HCT116 (cell line): ENCODE results near the gene POLR1A. TPM values are rescaled to one million over a fixed set of nuclear protein-coding genes. Genes with fewer than 3 reads are reported as not detected.

ENCODE experiments used
- ATAC-seq: fragments of 200-7000 bp; cut with Tn5 transposase; 2 replicates; pipeline ENCODE4 v1.9.1; 2020; ENCODE audit warnings: mild to moderate bottlenecking, moderate library complexity
- BruUV-seq: library from RNA; stranded (reverse); fragments of 400-500 nt; replicated peaks from 2 replicates; lab custom pipeline; 2021; lab: Mats Ljungman, UMichigan
- CTCF ChIA-PET: fragments of 300-600 bp; sonication (Branson Sonifier 250); formaldehyde crosslinking; loops from one replicate; lab custom pipeline; 2021; ENCODE audit warnings: antibody characterized with exemption; lab: Charles Lee
- POLR2A ChIA-PET: fragments of 300-600, 350-600 bp; sonication (Branson Sonifier 250); formaldehyde crosslinking; loops from one replicate; lab custom pipeline; 2021; ENCODE audit warnings: antibody characterized with exemption; lab: Charles Lee
- RAD21 ChIA-PET, 2 experiments: fragments of 300-600 bp; sonication (Branson Sonifier 250); formaldehyde crosslinking; loops; one replicate each; lab custom pipeline; 2023; ENCODE audit warnings: low total read pairs in 2 of 2; ENCODE audit not compliant: uncharacterized antibody in 2 of 2, unreplicated experiment in 2 of 2, low non-redundant PET in 1 of 2; lab: Charles Lee
- DNase-seq: peaks from one replicate; pipeline ENCODE4 v3.0.0-alpha.2; 2010; ENCODE audit warnings: low read depth, low spot score
- H2AFZ ChIP-seq: fragments of 200-600 bp; shearing (Covaris generic), sonication (generic); 2 replicates; pipeline ENCODE4 v1.6.1; 2017; ENCODE audit warnings: low read depth, mixed run types, mixed read lengths, antibody characterized with exemption, low read length; ENCODE audit not compliant: poor library complexity, severe bottlenecking
- H3K27ac ChIP-seq: 2 replicates; pipeline ENCODE4 v1.5.1; 2012; ENCODE audit warnings: low read depth, low read length
- H3K27me3 ChIP-seq: fragments of 200-600 bp; sonication (generic); 2 replicates; pipeline ENCODE4 v1.6.1; 2016; ENCODE audit warnings: mixed run types, low read length, mixed read lengths; ENCODE audit not compliant: insufficient read depth
- H3K36me3 ChIP-seq, 2 experiments: fragments of 200-500 bp in 1 of 2; fragments of 200-600 bp in 1 of 2; sonication (Bioruptor generic) in 1 of 2; sonication (generic) in 1 of 2; 2 replicates each; pipeline versions ENCODE4 v1.5.1 to v1.6.1; 2014 to 2016; ENCODE audit warnings: low read length in 2 of 2, inconsistent platforms in 1 of 2, mixed read lengths in 1 of 2, mixed run types in 1 of 2; ENCODE audit not compliant: insufficient read depth in 2 of 2, control insufficient read depth in 1 of 2
- H3K4me1 ChIP-seq, 2 experiments: fragments of 200-600 bp in 1 of 2; sonication (generic) in 1 of 2; 2 replicates each; pipeline versions ENCODE4 v1.5.1 to v1.6.1; 2012 to 2017; ENCODE audit warnings: low read length in 2 of 2, inconsistent platforms in 1 of 2, mild to moderate bottlenecking in 1 of 2, mixed read lengths in 1 of 2, mixed run types in 1 of 2, moderate library complexity in 1 of 2; ENCODE audit not compliant: insufficient read depth in 2 of 2, control insufficient read depth in 1 of 2
- H3K4me2 ChIP-seq: fragments of 200-600 bp; sonication (generic); 2 replicates; pipeline ENCODE4 v1.6.1; 2017; ENCODE audit warnings: mixed run types, low read length, mixed read lengths
- H3K4me3 ChIP-seq, 2 experiments: fragments of 200-600 bp in 1 of 2; sonication (generic) in 1 of 2; replicated peaks in 1 of 2; 2 replicates each; pipeline ENCODE4 v1.5.1; 2011 to 2016; ENCODE audit warnings: low read length in 2 of 2, control low read depth in 1 of 2, low read depth in 1 of 2, mild to moderate bottlenecking in 1 of 2, mixed read lengths in 1 of 2, mixed run types in 1 of 2
- H3K79me2 ChIP-seq: fragments of 200-600 bp; sonication (generic); 2 replicates; pipeline ENCODE4 v1.6.1; 2017; ENCODE audit warnings: mild to moderate bottlenecking, mixed run types, low read length, moderate library complexity, mixed read lengths; ENCODE audit not compliant: insufficient read depth
- H3K9ac ChIP-seq: fragments of 200-600 bp; sonication (generic); 2 replicates; pipeline ENCODE4 v1.6.1; 2016; ENCODE audit warnings: low read length, mixed read lengths
- H3K9me2 ChIP-seq: fragments of 200-600 bp; sonication (generic), shearing (Covaris generic); 2 replicates; pipeline ENCODE4 v1.6.1; 2017; ENCODE audit warnings: mixed run types, mild to moderate bottlenecking, moderate library complexity; ENCODE audit not compliant: insufficient read depth
- H3K9me3 ChIP-seq, 2 experiments: fragments of 200-500 bp in 1 of 2; fragments of 200-600 bp in 1 of 2; sonication (Bioruptor generic) in 1 of 2; sonication (generic) in 1 of 2; 2 replicates each; pipeline ENCODE4 v1.6.1; 2014 to 2017; ENCODE audit warnings: low read length in 2 of 2, mixed read lengths in 2 of 2, inconsistent platforms in 1 of 2, low read depth in 1 of 2, mild to moderate bottlenecking in 1 of 2, mixed run types in 1 of 2, moderate library complexity in 1 of 2; ENCODE audit not compliant: control insufficient read depth in 1 of 2, insufficient read depth in 1 of 2
- H4K20me1 ChIP-seq: fragments of 200-600 bp; sonication (generic), shearing (Covaris generic); 2 replicates; pipeline ENCODE4 v1.6.1; 2017; ENCODE audit warnings: mixed run types, mild to moderate bottlenecking, moderate library complexity; ENCODE audit not compliant: insufficient read depth
- CBX3 ChIP-seq: IDR thresholded peaks from 2 replicates; pipeline ENCODE4 v1.6.1; 2012; ENCODE audit warnings: low read depth
- CEBPB ChIP-seq: IDR thresholded peaks from 2 replicates; pipeline ENCODE4 v1.6.1; 2012; ENCODE audit warnings: low read depth
- EGR1 ChIP-seq: IDR thresholded peaks from 2 replicates; pipeline ENCODE4 v1.6.1; 2012; ENCODE audit warnings: low read depth
- ELF1 ChIP-seq: IDR thresholded peaks from 2 replicates; pipeline ENCODE4 v1.6.1; 2012; ENCODE audit warnings: low read depth, borderline replicate concordance
- EZH2 ChIP-seq: fragments of 200-600 bp; sonication (generic); IDR thresholded peaks from 2 replicates; pipeline ENCODE4 v1.6.1; 2017; ENCODE audit warnings: antibody characterized with exemption, mixed run types
- EZH2phosphoT487 ChIP-seq: fragments of 200-600 bp; IDR thresholded peaks from 2 replicates; pipeline ENCODE4 v1.6.1; 2018; ENCODE audit warnings: antibody characterized with exemption, borderline replicate concordance
- FOSL1 ChIP-seq: IDR thresholded peaks from 2 replicates; pipeline ENCODE4 v1.6.1; 2012; ENCODE audit warnings: low read depth
- POLR2A ChIP-seq: IDR thresholded peaks from 2 replicates; pipeline ENCODE4 v1.7.0; 2011; ENCODE audit warnings: borderline replicate concordance; ENCODE audit not compliant: insufficient read depth, insufficient read length; ENCODE audit errors: extremely low read depth
- POLR2AphosphoS5 ChIP-seq: IDR thresholded peaks from 2 replicates; pipeline ENCODE4 v1.6.1; 2011; ENCODE audit warnings: mild to moderate bottlenecking, low read depth, low read length, moderate library complexity
- SIN3A ChIP-seq: IDR thresholded peaks from 2 replicates; pipeline ENCODE4 v1.6.1; 2012; ENCODE audit warnings: low read depth
- SP1 ChIP-seq: IDR thresholded peaks from 2 replicates; pipeline ENCODE4 v1.6.1; 2012; ENCODE audit warnings: low read depth
- SRF ChIP-seq: IDR thresholded peaks from 2 replicates; pipeline ENCODE4 v1.6.1; 2012; ENCODE audit warnings: low read depth
- TCF7L2 ChIP-seq: IDR thresholded peaks from 2 replicates; pipeline ENCODE4 v1.7.0; 2011; ENCODE audit warnings: borderline replicate concordance, inconsistent platforms; ENCODE audit not compliant: insufficient read depth, insufficient read length; ENCODE audit errors: extremely low read depth
- YY1 ChIP-seq: IDR thresholded peaks from 2 replicates; pipeline ENCODE4 v1.6.1; 2011; ENCODE audit warnings: low read length, low read depth, moderate library complexity, mild to moderate bottlenecking; ENCODE audit not compliant: insufficient replicate concordance; ENCODE audit errors: extremely low read depth
- ZFX ChIP-seq: fragments of 450-650 bp; IDR thresholded peaks from 2 replicates; pipeline ENCODE4 v1.6.1; 2017
- ZNF274 ChIP-seq: fragments of 200-500 bp; sonication (Bioruptor generic); IDR thresholded peaks from 2 replicates; pipeline ENCODE4 v1.6.1; 2014; ENCODE audit warnings: mild to moderate bottlenecking, low read depth, low read length, inconsistent platforms
- intact Hi-C: fragments of 100-400 bp; cut with micrococcal nuclease; formaldehyde crosslinking; loops from 2 replicates; pipeline ENCODE4 v1.10.0; 2022
- total RNA-seq: library from RNA; stranded (reverse); gene quantifications from one replicate; pipeline ENCODE4 v1.2.1, GENCODE V29; 2021; ENCODE audit not compliant: unreplicated experiment
- TF ChIP-seq, protein P1 (sequence below): IDR thresholded peaks from 2 replicates; pipeline ENCODE4 v1.6.1; 2012
- TF ChIP-seq, protein P2 (sequence below): IDR thresholded peaks from 2 replicates; pipeline ENCODE4 v1.6.1; 2011; ENCODE audit warnings: mild to moderate bottlenecking, low read length, moderate library complexity; ENCODE audit not compliant: insufficient replicate concordance; ENCODE audit errors: extremely low read depth
- TF ChIP-seq, protein P3 (sequence below): IDR thresholded peaks from 2 replicates; pipeline ENCODE4 v1.6.1; 2012
- TF ChIP-seq, protein P4 (sequence below): IDR thresholded peaks from 2 replicates; pipeline ENCODE4 v1.6.1; 2012; ENCODE audit warnings: low read depth

Gene POLR1A
- total RNA-seq, 1 experiment from 2014 or later, result 46.6 TPM

DNA sequence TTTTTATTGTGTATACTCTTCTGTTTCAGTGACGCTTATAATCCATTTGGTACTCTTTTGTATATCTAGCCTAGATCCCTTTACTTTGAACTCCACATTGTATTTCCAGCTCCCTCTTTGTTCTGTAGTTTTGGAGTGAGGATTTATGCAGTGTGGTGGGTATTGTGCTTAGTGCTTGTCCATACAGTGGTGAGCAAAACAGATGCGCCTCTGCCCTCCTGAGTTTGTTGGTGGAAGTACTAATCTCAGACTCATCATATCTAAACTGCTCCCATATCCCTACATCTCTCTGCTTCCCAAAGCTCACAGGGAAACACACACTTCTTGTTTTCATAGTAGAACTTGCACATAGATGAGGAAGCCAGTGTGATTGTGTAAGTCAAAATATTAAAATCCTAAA, 12.4 kb upstream of the POLR1A start:
- ChIA-PET POLR2A (no interaction called here), CTCF (no interaction called here), RAD21 (no interaction called here)
- DNase-seq (no peak), ATAC-seq (no peak)
- peaks cover 69 to 84% of the 10 kb centered on the region in 2 experiments for H3K36me3 ChIP-seq
- no peak overlapping the region for H2AFZ ChIP-seq
- H3K79me2 ChIP-seq, result peaks cover 88% of the 10 kb centered on the region
- no peak overlapping the region for H3K9ac ChIP-seq
- 0 out of 2 replicates have a peak, but pooled peaks cover 11% of the 10 kb centered on the region for H4K20me1 ChIP-seq
- no peak overlapping the region for H3K27ac ChIP-seq
- no peaks in the 10 kb centered on the region for H3K4me1 ChIP-seq
- no peaks in the 10 kb centered on the region for H3K27me3 ChIP-seq
- TF ChIP-seq CEBPB (no peak), EZH2phosphoT487 (no peak), CBX3 (no peak), FOSL1 (no peak), SIN3A (no peak), ELF1 (no peak), ZFX (no peak), POLR2A (no peak), SRF (no peak), TCF7L2 (no peak), SP1 (no peak), EGR1 (no peak), ZNF274 (no peak), EZH2 (no peak), YY1 (no peak), POLR2AphosphoS5 (no peak)
- TF ChIP-seq, protein P1, sequence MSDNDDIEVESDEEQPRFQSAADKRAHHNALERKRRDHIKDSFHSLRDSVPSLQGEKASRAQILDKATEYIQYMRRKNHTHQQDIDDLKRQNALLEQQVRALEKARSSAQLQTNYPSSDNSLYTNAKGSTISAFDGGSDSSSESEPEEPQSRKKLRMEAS, result no peak
- TF ChIP-seq, protein P2, sequence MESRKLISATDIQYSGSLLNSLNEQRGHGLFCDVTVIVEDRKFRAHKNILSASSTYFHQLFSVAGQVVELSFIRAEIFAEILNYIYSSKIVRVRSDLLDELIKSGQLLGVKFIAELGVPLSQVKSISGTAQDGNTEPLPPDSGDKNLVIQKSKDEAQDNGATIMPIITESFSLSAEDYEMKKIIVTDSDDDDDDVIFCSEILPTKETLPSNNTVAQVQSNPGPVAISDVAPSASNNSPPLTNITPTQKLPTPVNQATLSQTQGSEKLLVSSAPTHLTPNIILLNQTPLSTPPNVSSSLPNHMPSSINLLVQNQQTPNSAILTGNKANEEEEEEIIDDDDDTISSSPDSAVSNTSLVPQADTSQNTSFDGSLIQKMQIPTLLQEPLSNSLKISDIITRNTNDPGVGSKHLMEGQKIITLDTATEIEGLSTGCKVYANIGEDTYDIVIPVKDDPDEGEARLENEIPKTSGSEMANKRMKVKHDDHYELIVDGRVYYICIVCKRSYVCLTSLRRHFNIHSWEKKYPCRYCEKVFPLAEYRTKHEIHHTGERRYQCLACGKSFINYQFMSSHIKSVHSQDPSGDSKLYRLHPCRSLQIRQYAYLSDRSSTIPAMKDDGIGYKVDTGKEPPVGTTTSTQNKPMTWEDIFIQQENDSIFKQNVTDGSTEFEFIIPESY, result no peak
- TF ChIP-seq, protein P3, sequence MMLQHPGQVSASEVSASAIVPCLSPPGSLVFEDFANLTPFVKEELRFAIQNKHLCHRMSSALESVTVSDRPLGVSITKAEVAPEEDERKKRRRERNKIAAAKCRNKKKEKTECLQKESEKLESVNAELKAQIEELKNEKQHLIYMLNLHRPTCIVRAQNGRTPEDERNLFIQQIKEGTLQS, result no peak
- TF ChIP-seq, protein P4, sequence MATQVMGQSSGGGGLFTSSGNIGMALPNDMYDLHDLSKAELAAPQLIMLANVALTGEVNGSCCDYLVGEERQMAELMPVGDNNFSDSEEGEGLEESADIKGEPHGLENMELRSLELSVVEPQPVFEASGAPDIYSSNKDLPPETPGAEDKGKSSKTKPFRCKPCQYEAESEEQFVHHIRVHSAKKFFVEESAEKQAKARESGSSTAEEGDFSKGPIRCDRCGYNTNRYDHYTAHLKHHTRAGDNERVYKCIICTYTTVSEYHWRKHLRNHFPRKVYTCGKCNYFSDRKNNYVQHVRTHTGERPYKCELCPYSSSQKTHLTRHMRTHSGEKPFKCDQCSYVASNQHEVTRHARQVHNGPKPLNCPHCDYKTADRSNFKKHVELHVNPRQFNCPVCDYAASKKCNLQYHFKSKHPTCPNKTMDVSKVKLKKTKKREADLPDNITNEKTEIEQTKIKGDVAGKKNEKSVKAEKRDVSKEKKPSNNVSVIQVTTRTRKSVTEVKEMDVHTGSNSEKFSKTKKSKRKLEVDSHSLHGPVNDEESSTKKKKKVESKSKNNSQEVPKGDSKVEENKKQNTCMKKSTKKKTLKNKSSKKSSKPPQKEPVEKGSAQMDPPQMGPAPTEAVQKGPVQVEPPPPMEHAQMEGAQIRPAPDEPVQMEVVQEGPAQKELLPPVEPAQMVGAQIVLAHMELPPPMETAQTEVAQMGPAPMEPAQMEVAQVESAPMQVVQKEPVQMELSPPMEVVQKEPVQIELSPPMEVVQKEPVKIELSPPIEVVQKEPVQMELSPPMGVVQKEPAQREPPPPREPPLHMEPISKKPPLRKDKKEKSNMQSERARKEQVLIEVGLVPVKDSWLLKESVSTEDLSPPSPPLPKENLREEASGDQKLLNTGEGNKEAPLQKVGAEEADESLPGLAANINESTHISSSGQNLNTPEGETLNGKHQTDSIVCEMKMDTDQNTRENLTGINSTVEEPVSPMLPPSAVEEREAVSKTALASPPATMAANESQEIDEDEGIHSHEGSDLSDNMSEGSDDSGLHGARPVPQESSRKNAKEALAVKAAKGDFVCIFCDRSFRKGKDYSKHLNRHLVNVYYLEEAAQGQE, result no peak
- intact Hi-C loops, result no loop called here
- H3K9me3 ChIP-seq, result no peaks in the 10 kb centered on the region
- BruUV-seq, result no TSS peak
- H3K4me3 ChIP-seq, result no peak overlapping the region
- no peaks in the 10 kb centered on the region for H3K9me2 ChIP-seq
- no peak overlapping the region for H3K4me2 ChIP-seq
